Astrocyte of the spinal cord (primary cell): ENCODE results near the gene RNF169.

ENCODE experiments used
- DNase-seq: peaks from one replicate; pipeline ENCODE4 v3.0.0; 2011; ENCODE audit warnings: low read depth, low spot score
- H3K4me3 ChIP-seq: 2 replicates; pipeline ENCODE4 v1.5.1; 2011; ENCODE audit warnings: low read depth, mild to moderate bottlenecking, low read length, moderate library complexity
- CTCF ChIP-seq: IDR thresholded peaks from 2 replicates; pipeline ENCODE4 v1.5.1; 2012; ENCODE audit warnings: low read depth, mild to moderate bottlenecking, low read length, inconsistent platforms
- in situ Hi-C: cut with HindIII; loops from 2 replicates; pipeline ENCODE4 v1.10.0; 2017; ENCODE audit warnings: low sequenced_read_pairs

RNF169 gene

GRCh38 chr11:74784234-74784633 lies 35.6 kb downstream of the RNF169 start:
- no peak overlapping the region for H3K4me3 ChIP-seq
- DNase-seq: no peak
- no peak for TF ChIP-seq CTCF
- in situ Hi-C loops: no loop called here

- no peak for TF ChIP-seq CTCF
- in situ Hi-C loops: no loop called here
- no peak overlapping the region for H3K4me3 ChIP-seq
- no peak for DNase-seq
These were observed 36.1 kb downstream of the RNF169 start for GRCh38 chr11:74784726-74785125.

GRCh38 chr11:74786574-74786973 lies 37.9 kb downstream of the RNF169 start:
- in situ Hi-C loops: no loop called here

GRCh38 chr11:74791333-74792100 lies 42.9 kb downstream of the RNF169 start:
- no peak for DNase-seq
- H3K4me3 ChIP-seq: no peak overlapping the region
- in situ Hi-C loops: no loop called here
- no peak for TF ChIP-seq CTCF

More at GRCh38 chr11:74786574-74786973, 37.9 kb downstream of the RNF169 start:
- TF ChIP-seq CTCF: no peak
- DNase-seq: no peak
- no peak overlapping the region for H3K4me3 ChIP-seq

GRCh38 chr11:74806267-74806666 lies 57.6 kb downstream of the RNF169 start:
- in situ Hi-C loops: no loop called here
- H3K4me3 ChIP-seq: no peak overlapping the region
- TF ChIP-seq CTCF: no peak
- DNase-seq: no peak

GRCh38 chr11:74809801-74810200 lies 61.2 kb downstream of the RNF169 start:
- in situ Hi-C loops: no loop called here

More at GRCh38 chr11:74809801-74810200, 61.2 kb downstream of the RNF169 start:
- no peak overlapping the region for H3K4me3 ChIP-seq
- no peak for DNase-seq
- no peak for TF ChIP-seq CTCF
